Measurements from ENCODE around the gene TRAF3IP3. TPM values are rescaled to one million over a fixed set of nuclear protein-coding genes. Genes with fewer than 3 reads are reported as not detected.
"Not testable (repeated sequence)": the region's sequence is repeated elsewhere in the genome, so short reads cannot be mapped to it uniquely, and the experiment has no call there.

TRAF3IP3 gene
- total and polyA plus RNA-seq, 2 of the 13 experiments (the other 11 are each of a cell fraction or from before 2014, with no cell fraction given), result not detected

- peaks cover 0 to 3% of the 10 kb centered on the region in 2 experiments; a peak in 1 of 5 replicates for H3K27me3 ChIP-seq (ENCODE audit: control insufficient read depth in 1 of 2, insufficient read depth in 2 of 2, low read length in 2 of 2)
- ChIA-PET CTCF (ENCODE audit: low intra/inter-chr PET ratio, low total read pairs) (no interaction called here), POLR2A (no interaction called here)
- H2AFZ ChIP-seq (ENCODE audit: low read length), result no peak overlapping the region
- no peak for FAIRE-seq
- no peak overlapping the region for H3K27ac ChIP-seq (ENCODE audit: extremely low read length, insufficient read depth, low read length)
- no peak overlapping the region for H3K4me3 ChIP-seq (replicated peaks in 1 of 3; ENCODE audit: insufficient read depth in 1 of 3, low read depth in 2 of 3, low read length in 3 of 3)
- TF ChIP-seq IKZF4 (CRISPR knock-in tag; IDR thresholded peaks at IDR 0.05; ENCODE audit: borderline replicate concordance, low read depth, not compliant biosample characterization) (no peak), ZFAT (CRISPR knock-in tag; conservative IDR thresholded peaks at IDR 0.05) (no peak), NAIF1 (CRISPR knock-in tag; IDR thresholded peaks at IDR 0.05; ENCODE audit: borderline replicate concordance) (no peak), FOXO4 (CRISPR knock-in tag; conservative IDR thresholded peaks at IDR 0.05) (no peak)
- H3K9me3 ChIP-seq (ENCODE audit: low read length), result no peaks in the 10 kb centered on the region
- peaks cover 11% of the 10 kb centered on the region for H3K4me1 ChIP-seq (ENCODE audit: insufficient read depth, low read length)
- no peaks in the 10 kb centered on the region for H3K79me2 ChIP-seq (ENCODE audit: insufficient read depth, low read length)
- no peaks in the 10 kb centered on the region for H3K36me3 ChIP-seq (replicated peaks in 1 of 2; ENCODE audit: control insufficient read depth in 1 of 2, insufficient read depth in 2 of 2, low read length in 2 of 2)
- ATAC-seq, result no peak
- 4% methylated on average over 1 of the region's 1 CpG for WGBS (ENCODE audit: low lambda C conversion rate)
- intact Hi-C loops (cut with micrococcal nuclease; ENCODE audit: unreplicated experiment), result no loop called here
- no peaks in the 10 kb centered on the region for H4K20me1 ChIP-seq (ENCODE audit: insufficient read depth, low read length)
- no peak overlapping the region for H3K9ac ChIP-seq (ENCODE audit: insufficient read depth, low read depth, low read length)
- H3K4me2 ChIP-seq (ENCODE audit: low read depth, low read length), result no peak overlapping the region
- no TSS peak for BruUV-seq (replicated peaks)
- in situ Hi-C loops (cut with HindIII; ENCODE audit: extremely low pct_ligation_motif_present, low pct_unique_long_range_greater_than_20kb), result no loop called here
- DNase-seq (ENCODE audit: low spot score), result no peak
These were observed 36.1 kb downstream of the TRAF3IP3 start for GRCh38 chr1:209791920-209792319.

- H3K79me2 ChIP-seq (ENCODE audit: insufficient read depth, low read length); H3K27me3 ChIP-seq (ENCODE audit: control insufficient read depth in 1 of 2, insufficient read depth in 2 of 2, low read length in 2 of 2); H4K20me1 ChIP-seq (ENCODE audit: insufficient read depth, low read length); H3K36me3 ChIP-seq (replicated peaks in 1 of 2; ENCODE audit: control insufficient read depth in 1 of 2, insufficient read depth in 2 of 2, low read length in 2 of 2); FAIRE-seq; H2AFZ ChIP-seq (ENCODE audit: low read length); H3K4me2 ChIP-seq (ENCODE audit: low read depth, low read length); CTCF ChIA-PET (ENCODE audit: low intra/inter-chr PET ratio, low total read pairs); DNase-seq (ENCODE audit: low spot score); H3K9ac ChIP-seq (ENCODE audit: insufficient read depth, low read depth, low read length); BruUV-seq (replicated peaks); H3K9me3 ChIP-seq (ENCODE audit: low read length); ATAC-seq; H3K27ac ChIP-seq (ENCODE audit: extremely low read length, insufficient read depth, low read length); intact Hi-C loops (cut with micrococcal nuclease; ENCODE audit: unreplicated experiment); in situ Hi-C loops (cut with HindIII; ENCODE audit: extremely low pct_ligation_motif_present, low pct_unique_long_range_greater_than_20kb); H3K4me3 ChIP-seq (replicated peaks in 1 of 3; ENCODE audit: insufficient read depth in 1 of 3, low read depth in 2 of 3, low read length in 3 of 3); POLR2A ChIA-PET: not testable (repeated sequence)
- WGBS (ENCODE audit: low lambda C conversion rate), result 17% methylated on average over 3 of the region's 3 CpGs
- peaks cover 11% of the 10 kb centered on the region for H3K4me1 ChIP-seq (ENCODE audit: insufficient read depth, low read length)
These were observed 37.9 kb downstream of the TRAF3IP3 start for GRCh38 chr1:209793711-209794110.

All from HepG2 (cell line).